Left hindlimb (tissue), 1 donor: ENCODE measurements around the gene INTS1.

Experiments
- DNase-seq: peaks from one replicate; pipeline ENCODE4 v3.0.0-alpha.2; 2018

Gene INTS1

GRCh38 chr7:1487466-1487865 is 16.7 kb downstream of the INTS1 start:
- DNase-seq = no peak

- no peak for DNase-seq
These were observed 17.6 kb downstream of the INTS1 start for GRCh38 chr7:1486571-1486970.

GRCh38 chr7:1485156-1485555 is 19.0 kb downstream of the INTS1 start:
- DNase-seq = no peak

- DNase-seq = no peak
These were observed 19.6 kb downstream of the INTS1 start for GRCh38 chr7:1484569-1484968.

GRCh38 chr7:1483536-1484505 is 20.4 kb downstream of the INTS1 start:
- no peak for DNase-seq

GRCh38 chr7:1483079-1483478 is 21.1 kb downstream of the INTS1 start:
- DNase-seq = no peak

GRCh38 chr7:1481300-1481699 is 22.9 kb downstream of the INTS1 start:
- no peak for DNase-seq

- DNase-seq = no peak
These were observed 23.5 kb downstream of the INTS1 start for GRCh38 chr7:1480670-1481069.

GRCh38 chr7:1479287-1479686 is 24.9 kb downstream of the INTS1 start:
- DNase-seq = no peak

GRCh38 chr7:1478480-1478879 is 25.7 kb downstream of the INTS1 start:
- no peak for DNase-seq

GRCh38 chr7:1476859-1477258 is 27.3 kb downstream of the INTS1 start:
- DNase-seq = no peak

GRCh38 chr7:1475991-1476390 is 28.2 kb downstream of the INTS1 start:
- DNase-seq = no peak

GRCh38 chr7:1475393-1475792 is 28.8 kb downstream of the INTS1 start:
- DNase-seq = no peak

- no peak for DNase-seq
These were observed 29.5 kb downstream of the INTS1 start for GRCh38 chr7:1474736-1475135.

- peak; percentile 87 for DNase-seq
These were observed 30.2 kb downstream of the INTS1 start for GRCh38 chr7:1473864-1474512.

- DNase-seq = no peak
These were observed 33.3 kb downstream of the INTS1 start for GRCh38 chr7:1470901-1471300.

GRCh38 chr7:1468643-1469298 is 35.4 kb downstream of the INTS1 start:
- DNase-seq = no peak

- DNase-seq = no peak
These were observed 36.0 kb downstream of the INTS1 start for GRCh38 chr7:1468203-1468602.

- DNase-seq = peak; percentile 74
These were observed 37.5 kb downstream of the INTS1 start for GRCh38 chr7:1466524-1467271.

GRCh38 chr7:1464694-1465093 is 39.5 kb downstream of the INTS1 start:
- DNase-seq = no peak

GRCh38 chr7:1463676-1464223 is 40.4 kb downstream of the INTS1 start:
- no peak for DNase-seq

GRCh38 chr7:1461646-1462375 is 42.4 kb downstream of the INTS1 start:
- no peak for DNase-seq
